ENCODE measurements around the gene NOL9.

Gene NOL9

GRCh38 chr1:6588893-6589520 is 34.7 kb upstream of the NOL9 start:
- DNase-seq = no peak

DNA sequence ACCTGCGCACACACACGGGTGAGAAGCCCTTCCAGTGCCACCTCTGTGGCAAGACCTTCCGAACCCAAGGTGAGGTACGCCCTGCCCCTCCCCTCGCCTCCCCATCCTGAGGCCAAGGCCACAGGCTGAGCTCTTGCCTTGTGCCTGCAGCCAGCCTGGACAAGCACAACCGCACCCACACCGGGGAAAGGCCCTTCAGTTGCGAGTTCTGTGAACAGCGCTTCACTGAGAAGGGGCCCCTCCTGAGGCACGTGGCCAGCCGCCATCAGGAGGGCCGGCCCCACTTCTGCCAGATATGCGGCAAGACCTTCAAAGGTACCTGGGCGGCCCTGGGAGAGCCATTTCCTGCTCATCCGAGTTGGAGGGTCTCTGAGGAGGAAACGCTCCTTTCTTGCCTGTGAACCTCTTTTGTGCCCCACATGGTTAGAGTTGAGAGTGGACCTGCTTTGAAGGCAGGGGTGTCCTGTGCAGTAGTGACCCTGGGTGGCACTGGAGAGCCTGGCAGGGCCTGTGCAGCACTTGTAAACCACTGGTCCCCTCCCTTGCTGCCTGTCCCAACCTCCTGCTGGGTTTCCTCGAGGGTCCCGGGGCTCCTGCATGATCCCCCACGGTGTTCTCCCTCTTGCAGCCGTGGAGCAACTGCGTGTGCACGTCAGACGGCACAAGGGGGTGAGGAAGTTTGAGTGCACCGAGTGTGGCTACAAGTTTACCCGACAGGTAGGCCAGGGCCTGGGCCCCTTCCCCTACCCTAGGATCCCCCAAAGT is 34.0 kb upstream of the NOL9 start:
- no peak for DNase-seq

DNA sequence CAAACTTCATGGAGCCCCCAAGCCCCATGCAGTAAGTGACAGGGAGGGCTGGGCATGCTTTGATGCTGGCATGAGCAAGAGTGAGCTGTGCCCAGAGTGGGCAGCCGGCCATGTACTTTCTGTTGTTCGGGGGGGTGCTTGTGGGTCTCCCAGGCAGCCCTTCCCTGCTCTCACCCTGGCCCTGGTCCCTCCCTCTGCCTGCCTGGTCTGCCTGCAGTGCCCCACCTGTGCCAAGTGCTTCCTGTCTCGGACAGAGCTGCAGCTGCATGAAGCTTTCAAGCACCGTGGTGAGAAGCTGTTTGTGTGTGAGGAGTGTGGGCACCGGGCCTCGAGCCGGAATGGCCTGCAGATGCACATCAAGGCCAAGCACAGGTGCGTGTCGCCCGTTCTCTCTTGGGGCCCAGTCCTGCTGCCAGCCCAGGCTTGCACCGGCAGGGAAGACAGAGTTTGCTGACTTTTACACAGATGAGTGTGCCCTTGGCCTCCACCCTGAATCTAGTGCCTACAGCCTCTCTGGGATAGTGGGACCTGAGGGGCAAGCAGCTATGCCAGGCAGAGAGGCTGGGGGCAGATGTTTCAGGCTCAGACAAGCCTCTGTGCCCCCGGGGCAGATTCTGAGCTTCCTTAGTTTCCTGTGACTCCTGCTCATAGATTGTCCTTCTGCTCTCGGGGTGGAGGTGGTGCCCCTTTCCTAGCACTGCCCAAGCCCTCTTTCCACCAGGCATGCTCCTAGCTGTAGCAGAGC is 33.1 kb upstream of the NOL9 start:
- DNase-seq = peak; percentile 71

DNA sequence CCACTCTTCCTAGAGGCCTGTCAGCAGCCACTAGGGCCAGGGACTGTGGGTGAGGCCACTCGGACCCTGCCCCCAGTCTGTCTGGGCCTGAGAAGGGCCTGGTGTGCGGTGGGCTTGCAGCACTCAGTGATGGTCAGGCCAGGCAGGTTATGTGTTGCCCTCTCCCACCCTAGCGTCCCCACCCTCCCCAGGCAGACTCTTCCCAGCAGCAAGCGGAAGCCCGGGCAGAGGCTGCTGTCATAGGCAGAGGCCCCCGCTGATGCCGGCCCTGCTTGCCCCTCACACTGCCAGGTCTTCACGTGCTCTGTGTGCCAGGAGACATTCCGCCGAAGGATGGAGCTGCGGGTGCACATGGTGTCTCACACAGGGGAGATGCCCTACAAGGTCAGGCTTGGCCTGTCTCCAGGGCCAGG is 32.1 kb upstream of the NOL9 start:
- DNase-seq = no peak

DNA sequence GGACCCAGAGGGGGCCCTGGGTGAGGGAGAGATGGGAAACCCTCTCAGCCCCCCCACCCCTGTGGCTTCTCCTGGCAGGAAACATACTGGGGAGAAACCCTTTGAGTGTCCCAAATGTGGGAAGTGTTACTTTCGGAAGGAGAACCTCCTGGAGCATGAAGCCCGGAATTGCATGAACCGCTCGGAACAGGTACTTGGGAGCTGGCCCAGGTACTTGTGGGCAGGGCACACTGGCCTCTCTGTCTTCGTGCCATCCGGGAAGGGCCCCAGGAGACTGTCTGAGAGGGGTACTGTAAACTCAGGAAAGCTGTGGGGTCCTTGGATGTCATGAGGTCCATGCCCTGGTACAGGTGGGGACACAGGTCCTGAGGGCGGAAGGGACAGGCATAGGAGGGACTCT is 31.5 kb upstream of the NOL9 start:
- DNase-seq = no peak

DNA sequence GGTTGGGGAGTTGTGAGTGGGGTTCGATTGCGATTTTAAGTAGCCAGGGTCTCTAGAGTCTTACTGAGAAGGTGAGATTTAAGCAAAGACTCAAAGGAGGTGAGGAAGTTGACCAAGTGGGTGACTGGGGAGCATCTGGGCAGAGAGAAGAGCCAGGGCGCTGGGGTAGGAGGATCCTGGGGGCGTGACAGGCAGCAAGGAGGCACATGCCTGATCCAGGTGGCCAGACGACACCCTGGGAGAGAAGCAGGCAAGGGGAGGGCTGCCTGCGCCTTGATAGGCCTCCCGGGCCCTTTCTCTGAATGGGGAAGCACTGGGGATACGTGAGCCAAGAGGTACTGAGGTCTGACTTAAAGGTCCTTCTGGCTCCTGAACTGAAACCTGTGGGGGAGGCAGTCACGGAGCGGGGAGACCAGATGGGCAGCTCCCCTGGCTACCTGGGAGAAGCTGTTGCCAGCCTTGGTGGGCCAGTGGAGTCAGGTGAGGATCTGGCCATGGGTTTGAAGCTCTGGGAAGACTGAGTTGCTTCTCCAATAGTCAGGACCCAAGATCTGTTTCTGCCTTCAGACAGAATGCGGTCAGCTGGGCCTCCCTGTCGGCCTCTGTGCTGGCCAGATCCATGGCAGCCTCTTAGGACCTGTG is 30.9 kb upstream of the NOL9 start:
- DNase-seq = no peak

DNA sequence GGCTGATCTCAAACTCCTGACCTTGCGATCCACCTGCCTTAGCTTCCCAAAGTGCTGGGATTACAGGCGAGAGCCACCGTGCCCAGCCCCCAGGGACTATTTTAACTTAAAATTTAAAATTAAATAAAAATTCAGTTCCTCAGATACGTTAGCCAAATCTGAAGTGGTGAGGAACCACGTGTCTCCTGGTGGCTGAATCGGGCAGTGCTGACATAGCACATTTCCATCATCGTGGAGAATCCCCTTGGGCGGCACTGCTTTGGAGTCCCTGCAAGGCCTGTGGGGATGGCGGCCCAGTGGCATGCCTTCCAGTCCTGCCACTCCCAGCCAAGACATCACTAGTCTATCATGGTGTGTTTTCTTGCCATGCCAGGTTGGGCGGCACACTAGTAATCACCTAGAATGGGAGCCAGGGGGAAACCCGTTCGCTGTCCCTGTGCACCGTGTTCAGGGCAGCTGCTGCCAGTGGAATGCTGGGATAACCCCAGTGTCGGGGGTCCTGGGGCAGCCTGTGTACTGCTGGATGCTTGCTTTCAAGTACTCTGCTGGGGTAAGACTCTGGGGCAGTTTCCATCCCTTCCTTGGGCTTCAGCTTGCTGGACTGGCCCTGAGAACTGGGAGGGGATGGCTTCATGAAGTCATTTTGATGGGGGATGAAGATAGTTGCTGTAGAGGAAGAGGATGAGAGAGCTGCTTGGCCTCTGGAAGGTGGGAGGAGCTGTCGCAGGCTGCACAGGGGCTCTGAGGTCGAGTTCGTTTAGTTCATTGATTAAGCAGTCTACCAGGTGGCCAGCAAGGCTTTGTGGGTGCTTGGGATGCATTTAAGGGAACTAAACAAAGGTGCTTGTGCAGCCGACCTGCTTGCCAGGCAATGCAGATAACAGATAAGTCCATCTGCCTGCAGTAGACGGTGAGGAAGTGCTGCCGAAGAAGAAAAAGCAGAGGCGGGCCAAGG is 30.1 kb upstream of the NOL9 start:
- no peak for DNase-seq

DNA sequence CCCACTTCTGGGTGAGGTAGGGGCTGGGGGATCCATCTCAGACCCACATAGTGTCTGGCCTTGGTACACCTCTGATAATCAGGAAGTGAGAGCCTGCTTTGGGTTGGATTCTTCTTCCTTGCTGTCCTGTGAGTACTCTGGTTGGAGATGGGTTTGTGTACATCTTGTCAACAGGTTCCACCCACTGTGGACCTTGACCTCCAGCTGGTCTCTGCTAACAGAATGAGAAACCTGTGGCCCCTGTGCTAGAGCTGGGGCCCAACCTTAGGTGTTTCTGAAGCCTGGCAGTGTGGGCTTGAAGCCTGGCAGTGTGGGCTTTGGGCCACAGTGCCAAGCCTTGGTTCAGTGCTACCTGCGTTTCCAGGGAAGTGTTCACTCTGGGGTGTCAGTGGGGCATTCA is 28.1 kb upstream of the NOL9 start:
- DNase-seq = no peak

- no peak for DNase-seq
Measured at GRCh38 chr1:6581561-6582305, 27.4 kb upstream of the NOL9 start.

DNA sequence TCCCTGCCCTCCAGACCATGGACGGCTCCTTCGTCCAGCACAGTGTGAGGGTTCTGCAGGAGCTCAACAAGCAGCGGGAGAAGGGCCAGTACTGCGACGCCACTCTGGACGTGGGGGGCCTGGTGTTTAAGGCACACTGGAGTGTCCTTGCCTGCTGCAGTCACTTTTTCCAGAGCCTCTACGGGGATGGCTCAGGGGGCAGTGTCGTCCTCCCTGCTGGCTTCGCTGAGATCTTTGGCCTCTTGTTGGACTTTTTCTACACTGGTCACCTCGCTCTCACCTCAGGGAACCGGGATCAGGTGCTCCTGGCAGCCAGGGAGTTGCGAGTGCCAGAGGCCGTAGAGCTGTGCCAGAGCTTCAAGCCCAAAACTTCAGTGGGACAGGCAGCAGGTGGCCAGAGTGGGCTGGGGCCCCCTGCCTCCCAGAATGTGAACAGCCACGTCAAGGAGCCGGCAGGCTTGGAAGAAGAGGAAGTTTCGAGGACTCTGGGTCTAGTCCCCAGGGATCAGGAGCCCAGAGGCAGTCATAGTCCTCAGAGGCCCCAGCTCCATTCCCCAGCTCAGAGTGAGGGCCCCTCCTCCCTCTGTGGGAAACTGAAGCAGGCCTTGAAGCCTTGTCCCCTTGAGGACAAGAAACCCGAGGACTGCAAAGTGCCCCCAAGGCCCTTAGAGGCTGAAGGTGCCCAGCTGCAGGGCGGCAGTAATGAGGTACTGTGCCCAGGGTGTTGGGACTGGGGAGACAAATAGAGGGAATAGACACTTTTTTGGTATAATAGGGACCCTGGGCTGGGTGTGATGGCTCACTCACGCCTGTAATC is 26.5 kb upstream of the NOL9 start:
- DNase-seq = no peak

DNA sequence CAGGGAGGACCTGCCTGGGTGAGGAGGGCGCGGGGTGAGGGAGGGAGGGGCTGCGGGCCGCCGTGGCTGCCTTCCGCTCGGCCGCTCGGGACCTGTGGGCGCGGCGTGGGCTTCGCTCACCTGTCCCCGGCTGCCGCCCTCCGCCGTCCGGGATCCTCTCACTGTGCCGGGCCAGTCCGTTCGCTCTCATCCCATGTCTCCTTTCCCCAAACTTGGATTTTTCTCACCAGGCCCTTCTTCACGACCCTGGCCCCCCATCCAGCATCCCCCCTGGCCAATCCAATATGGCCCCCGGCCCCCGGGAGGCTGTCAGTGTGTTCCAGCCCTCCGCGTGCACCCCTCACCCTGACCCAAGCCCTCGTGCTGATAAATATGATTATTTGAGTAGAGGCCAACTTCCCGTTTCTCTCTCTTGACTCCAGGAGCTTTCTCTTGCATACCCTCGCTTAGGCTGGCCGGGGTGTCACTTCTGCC is 25.8 kb upstream of the NOL9 start:
- no peak for DNase-seq

GRCh38 chr1:6579374-6580118 is 25.2 kb upstream of the NOL9 start, which contains the start of gene ZBTB48:
TSS of gene ZBTB48 (plus strand) at chr1:6579994. CDS start at chr1:6580610, 616 bp downstream.
- peak; percentile 79 for DNase-seq

DNA sequence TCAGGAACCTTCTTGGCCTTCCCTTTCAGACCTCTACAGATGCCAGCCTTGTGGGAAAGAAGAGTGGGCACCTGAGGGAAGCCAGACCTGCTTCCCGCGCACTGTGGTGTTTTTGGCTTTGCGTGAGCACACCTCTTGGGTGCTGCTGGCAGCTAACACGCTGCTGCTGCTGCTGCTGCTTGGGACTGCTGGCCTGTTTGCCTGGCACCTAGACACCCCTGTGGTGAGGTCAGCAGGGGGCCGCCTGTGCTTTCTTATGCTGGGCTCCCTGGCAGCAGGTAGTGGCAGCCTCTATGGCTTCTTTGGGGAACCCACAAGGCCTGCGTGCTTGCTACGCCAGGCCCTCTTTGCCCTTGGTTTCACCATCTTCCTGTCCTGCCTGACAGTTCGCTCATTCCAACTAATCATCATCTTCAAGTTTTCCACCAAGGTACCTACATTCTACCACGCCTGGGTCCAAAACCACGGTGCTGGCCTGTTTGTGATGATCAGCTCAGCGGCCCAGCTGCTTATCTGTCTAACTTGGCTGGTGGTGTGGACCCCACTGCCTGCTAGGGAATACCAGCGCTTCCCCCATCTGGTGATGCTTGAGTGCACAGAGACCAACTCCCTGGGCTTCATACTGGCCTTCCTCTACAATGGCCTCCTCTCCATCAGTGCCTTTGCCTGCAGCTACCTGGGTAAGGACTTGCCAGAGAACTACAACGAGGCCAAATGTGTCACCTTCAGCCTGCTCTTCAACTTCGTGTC is 24.5 kb upstream of the NOL9 start:
- no peak for DNase-seq

- no peak for DNase-seq
Measured at GRCh38 chr1:6577831-6578525, 23.7 kb upstream of the NOL9 start.

DNA sequence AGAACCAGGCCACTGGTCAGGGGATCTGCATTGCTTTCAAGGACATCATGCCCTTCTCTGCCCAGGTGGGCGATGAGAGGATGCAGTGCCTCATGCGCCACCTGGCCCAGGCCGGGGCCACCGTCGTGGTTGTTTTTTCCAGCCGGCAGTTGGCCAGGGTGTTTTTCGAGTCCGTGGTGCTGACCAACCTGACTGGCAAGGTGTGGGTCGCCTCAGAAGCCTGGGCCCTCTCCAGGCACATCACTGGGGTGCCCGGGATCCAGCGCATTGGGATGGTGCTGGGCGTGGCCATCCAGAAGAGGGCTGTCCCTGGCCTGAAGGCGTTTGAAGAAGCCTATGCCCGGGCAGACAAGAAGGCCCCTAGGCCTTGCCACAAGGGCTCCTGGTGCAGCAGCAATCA is 20.5 kb upstream of the NOL9 start:
- no peak for DNase-seq

DNA sequence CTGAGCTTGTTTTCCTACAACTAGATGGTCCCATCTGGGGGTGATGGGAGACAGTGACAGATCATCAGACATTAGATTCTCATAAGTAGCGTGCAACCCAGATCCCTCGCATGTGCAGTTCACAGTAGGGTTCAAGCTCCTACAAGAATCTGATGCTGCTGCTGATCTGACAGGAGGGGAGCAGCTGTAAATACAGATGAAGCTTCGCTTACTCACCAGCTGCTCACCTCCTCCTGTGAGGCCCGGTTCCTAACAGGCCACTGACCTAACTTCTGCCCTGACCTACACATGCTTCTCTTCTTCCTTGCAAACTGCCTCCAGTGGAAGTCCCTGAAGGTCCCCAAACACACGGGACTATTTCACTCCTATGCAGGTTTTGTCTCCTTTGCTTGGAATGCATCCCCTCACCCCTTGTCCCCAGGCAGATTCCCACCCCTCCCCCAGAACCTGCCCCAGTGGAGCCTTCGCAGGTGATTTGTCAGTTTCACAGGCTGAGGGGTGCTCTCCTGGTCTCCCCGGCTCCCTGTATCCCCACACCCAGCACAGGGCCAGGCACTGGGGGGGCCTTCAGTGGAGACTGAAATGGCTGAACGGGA is 19.8 kb upstream of the NOL9 start:
- no peak for DNase-seq

DNA sequence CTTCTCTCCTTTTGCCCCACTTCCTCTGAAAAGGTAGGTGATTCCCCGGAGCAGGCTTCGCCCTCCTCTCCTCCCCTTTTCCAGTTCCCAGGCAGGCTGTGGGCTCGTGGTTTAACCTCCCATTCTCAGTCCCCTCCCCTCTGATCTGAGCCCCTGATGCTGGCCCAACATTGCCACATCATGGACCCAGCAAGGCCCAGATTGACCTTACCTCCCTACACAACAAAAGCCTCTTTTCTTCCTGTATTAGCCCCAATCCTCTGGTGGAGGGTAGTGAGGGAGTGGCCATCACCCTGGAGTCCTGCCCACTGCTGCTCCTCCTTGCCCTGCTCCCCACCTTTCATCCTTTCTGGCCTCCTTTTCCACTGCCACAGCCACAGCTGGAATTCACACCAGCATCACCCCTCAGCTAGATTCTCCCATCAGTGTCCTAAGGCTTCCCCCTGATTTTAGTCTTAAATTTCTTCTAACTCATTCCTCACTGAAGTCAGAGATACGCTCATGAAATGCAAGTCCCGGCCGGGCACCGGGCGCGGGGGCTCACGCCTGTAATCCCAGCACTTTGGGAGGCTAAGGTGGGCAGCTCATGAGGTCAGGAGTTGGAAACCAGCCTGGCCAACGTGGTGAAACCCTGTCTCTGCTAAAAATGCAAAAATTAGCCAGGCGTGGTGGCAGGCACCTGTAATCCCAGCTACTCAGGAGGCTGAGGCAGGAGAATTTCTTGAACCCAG is 18.5 kb upstream of the NOL9 start:
- no peak for DNase-seq

All from NCI-H2029 treated with DMSO at 0.1 percent for 48 hours (cell line).